Measurements from ENCODE around the gene CTNNBIP1. TPM values are rescaled to one million over a fixed set of nuclear protein-coding genes. Genes with fewer than 3 reads are reported as not detected.

Gene CTNNBIP1
- polyA plus RNA-seq, 1 of the 3 experiments (the other 2 are of a cell fraction) = 57.6 TPM

DNA sequence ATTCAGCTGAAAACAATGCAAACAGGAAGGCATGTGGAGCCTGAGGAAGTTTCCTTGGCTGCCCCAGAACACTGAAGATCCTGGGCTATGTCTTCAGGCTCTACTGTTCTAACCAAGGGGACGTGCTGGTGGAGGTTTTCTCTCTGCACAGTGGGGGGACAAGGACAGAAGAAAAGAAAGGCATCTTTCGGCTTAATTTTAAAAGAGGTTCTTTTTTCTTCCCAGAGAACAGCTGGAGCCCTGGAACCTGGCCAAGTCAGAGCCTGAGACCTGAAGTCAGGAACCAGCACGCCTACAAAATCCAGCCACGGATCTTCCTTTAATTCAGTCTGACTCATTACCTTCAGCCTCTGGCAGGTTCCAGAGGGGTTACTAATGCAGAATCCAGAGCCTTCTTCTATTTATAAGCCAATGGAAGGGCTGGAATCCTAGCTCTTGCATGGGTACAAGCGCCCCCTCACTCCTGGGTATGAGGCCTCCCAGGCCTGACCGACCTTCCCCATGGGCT, 19.8 kb downstream of the CTNNBIP1 start (continued):
- no peak for TF ChIP-seq IRF3 (IDR thresholded peaks at IDR 0.05; ENCODE audit: low read depth, low read length)

DNA sequence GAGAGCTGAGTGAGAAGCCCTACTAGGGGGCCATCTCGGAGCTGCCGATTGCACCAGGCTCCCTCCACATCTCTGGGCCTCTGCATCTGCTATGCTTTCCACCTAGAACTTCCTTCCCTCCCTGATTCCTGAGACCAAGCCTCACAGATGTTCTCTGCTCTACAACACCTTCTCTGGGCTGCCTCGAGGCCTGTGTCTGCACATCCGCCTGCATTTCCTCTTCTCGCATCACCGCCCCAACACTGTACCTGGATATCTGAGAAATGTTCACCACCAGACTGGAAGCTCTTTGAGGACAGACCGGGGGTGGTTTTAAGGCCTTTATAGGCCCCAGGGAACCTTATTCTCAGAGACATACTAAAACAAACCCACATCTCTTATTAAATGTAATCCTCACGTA, 20.7 kb downstream of the CTNNBIP1 start:
- Histone ChIP-seq H3K4me2 (no peak overlapping the region), H2AFZ (ENCODE audit: low read depth) (no peak overlapping the region), H3K4me3 (ENCODE audit: low read depth in 2 of 2, low read length in 1 of 2) (no peak overlapping the region), H3K4me1 (ENCODE audit: control insufficient read depth in 1 of 2, insufficient read depth in 2 of 2, low read depth in 1 of 2, low read length in 1 of 2) (peaks cover 22 to 39% of the 10 kb centered on the region in 2 experiments), H4K20me1 (ENCODE audit: insufficient read depth) (no peaks in the 10 kb centered on the region), H3K36me3 (replicated peaks in 1 of 2; ENCODE audit: control insufficient read depth in 1 of 2, insufficient read depth in 2 of 2, low read length in 1 of 2) (peaks cover 0 to 4% of the 10 kb centered on the region in 2 experiments), H3K27me3 (ENCODE audit: insufficient read depth) (no peaks in the 10 kb centered on the region), H3F3A (replicated peaks; ENCODE audit: insufficient read depth) (peaks cover 33% of the 10 kb centered on the region), H3K9ac (no peak overlapping the region), H3K27ac (ENCODE audit: low read depth in 2 of 2, low read length in 1 of 2) (peak overlapping the region in 1 of 2 experiments; percentile 83; a peak in 1 of 4 replicates), H3K9me2 (no peaks in the 10 kb centered on the region), H3K79me2 (ENCODE audit: insufficient read depth) (peaks cover 19% of the 10 kb centered on the region), H3K9me3 (no peaks in the 10 kb centered on the region)
- TF ChIP-seq EP300 (IDR thresholded peaks at IDR 0.05; ENCODE audit: borderline replicate concordance in 1 of 2, low read depth in 1 of 2, low read length in 1 of 2) (no peak), SIN3A (IDR thresholded peaks at IDR 0.05; ENCODE audit: borderline replicate concordance, low read depth, low read length) (no peak), SMC3 (IDR thresholded peaks at IDR 0.05; ENCODE audit: low read depth, low read length) (no peak), GABPA (IDR thresholded peaks at IDR 0.05; ENCODE audit: low read depth) (no peak), MEF2A (IDR thresholded peaks at IDR 0.05; ENCODE audit: borderline replicate concordance, low read depth) (no peak), FOSL2 (IDR thresholded peaks at IDR 0.05; ENCODE audit: borderline replicate concordance, low read depth) (no peak), NFIC (IDR thresholded peaks at IDR 0.05; ENCODE audit: borderline replicate concordance) (no peak), PBX3 (IDR thresholded peaks at IDR 0.05) (no peak), NRF1 (IDR thresholded peaks at IDR 0.05; ENCODE audit: low read depth, low read length) (no peak), RXRA (IDR thresholded peaks at IDR 0.05; ENCODE audit: borderline replicate concordance, low read depth) (no peak), YY1 (IDR thresholded peaks at IDR 0.05; ENCODE audit: low read depth) (no peak), CHD2 (IDR thresholded peaks at IDR 0.05; ENCODE audit: low read length, partially characterized antibody) (no peak), GATA2 (CRISPR knock-in tag; IDR thresholded peaks at IDR 0.05) (no peak)
- TF ChIP-seq, protein P1, sequence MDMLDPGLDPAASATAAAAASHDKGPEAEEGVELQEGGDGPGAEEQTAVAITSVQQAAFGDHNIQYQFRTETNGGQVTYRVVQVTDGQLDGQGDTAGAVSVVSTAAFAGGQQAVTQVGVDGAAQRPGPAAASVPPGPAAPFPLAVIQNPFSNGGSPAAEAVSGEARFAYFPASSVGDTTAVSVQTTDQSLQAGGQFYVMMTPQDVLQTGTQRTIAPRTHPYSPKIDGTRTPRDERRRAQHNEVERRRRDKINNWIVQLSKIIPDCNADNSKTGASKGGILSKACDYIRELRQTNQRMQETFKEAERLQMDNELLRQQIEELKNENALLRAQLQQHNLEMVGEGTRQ (IDR thresholded peaks at IDR 0.05; ENCODE audit: borderline replicate concordance, low read depth, low read length) = no peak
- POLR2A ChIA-PET = interaction anchor here (1.1 kb wide), 1 partner anchor 54 kb away, joined by 3 read pairs; the partner anchor contains the start of genes LZIC and NMNAT1
- no peak for DNase-seq
- CTCF ChIA-PET = interaction anchor here (5.5 kb wide), 1 partner anchor 15 kb away, joined by 31 read pairs; no protein-coding TSS in a partner anchor
- WGBS (ENCODE audit: low lambda C conversion rate) = 96% methylated on average over 8 of the region's 8 CpGs

Data from SK-N-SH (cell line).